Astrocyte (in vitro differentiated cells and primary cell): Measurements from ENCODE around the gene SPHK1. TPM values are rescaled to one million over a fixed set of nuclear protein-coding genes. Genes with fewer than 3 reads are reported as not detected.

Experiments
- DNase-seq: peaks from one replicate; pipeline ENCODE4 v3.0.0-alpha.2; 2010; ENCODE audit warnings: low read depth
- FAIRE-seq: peaks from 2 replicates; lab custom pipeline; 2011; peaks lifted over from hg19 to GRCh38; lab: Jason Lieb, UNC
- H2AFZ ChIP-seq: 2 replicates; pipeline ENCODE4 v1.6.0; 2012; ENCODE audit warnings: low read depth, low read length, inconsistent platforms
- H3K27ac ChIP-seq: 2 replicates; pipeline ENCODE4 v1.5.1; 2011; ENCODE audit warnings: low read depth, low read length, inconsistent platforms
- H3K27me3 ChIP-seq: 2 replicates; pipeline ENCODE4 v1.6.0; 2011; ENCODE audit warnings: low read length, inconsistent platforms; ENCODE audit not compliant: insufficient read depth
- H3K36me3 ChIP-seq: 2 replicates; pipeline ENCODE4 v1.5.1; 2011; ENCODE audit warnings: low read length, inconsistent platforms; ENCODE audit not compliant: insufficient read depth
- H3K4me1 ChIP-seq: 2 replicates; pipeline ENCODE4 v1.5.1; 2011; ENCODE audit warnings: low read length, inconsistent platforms; ENCODE audit not compliant: insufficient read depth
- H3K4me2 ChIP-seq: 2 replicates; pipeline ENCODE4 v1.6.0; 2012; ENCODE audit warnings: low read length, inconsistent platforms
- H3K4me3 ChIP-seq: 2 replicates; pipeline ENCODE4 v1.5.1; 2011; ENCODE audit warnings: low read depth, mild to moderate bottlenecking, low read length, inconsistent platforms; ENCODE audit not compliant: insufficient read depth
- H3K79me2 ChIP-seq: 2 replicates; pipeline ENCODE4 v1.6.0; 2012; ENCODE audit warnings: mild to moderate bottlenecking, low read length, inconsistent platforms; ENCODE audit not compliant: insufficient read depth
- H3K9ac ChIP-seq: 2 replicates; pipeline ENCODE4 v1.6.0; 2012; ENCODE audit warnings: mild to moderate bottlenecking, low read length, inconsistent platforms
- H3K9me3 ChIP-seq: 2 replicates; pipeline ENCODE4 v1.5.1; 2012; ENCODE audit warnings: low read depth, mild to moderate bottlenecking, low read length, inconsistent platforms; ENCODE audit not compliant: insufficient read depth
- H4K20me1 ChIP-seq: 2 replicates; pipeline ENCODE4 v1.6.0; 2012; ENCODE audit warnings: low read length, inconsistent platforms; ENCODE audit not compliant: insufficient read depth
- H3K27ac Mint-ChIP-seq: one replicate; pipeline ENCODE4 v1.8.0; 2021; ENCODE audit warnings: mild to moderate bottlenecking, mixed read lengths; ENCODE audit not compliant: unreplicated experiment
- H3K27me3 Mint-ChIP-seq: one replicate; pipeline ENCODE4 v1.8.0; 2021; ENCODE audit warnings: low read depth, mixed read lengths; ENCODE audit not compliant: unreplicated experiment
- H3K36me3 Mint-ChIP-seq: one replicate; pipeline ENCODE4 v1.8.0; 2021; ENCODE audit warnings: low read depth, mixed read lengths; ENCODE audit not compliant: unreplicated experiment
- H3K4me1 Mint-ChIP-seq: one replicate; pipeline ENCODE4 v1.8.0; 2021; ENCODE audit warnings: low read depth, mixed read lengths; ENCODE audit not compliant: unreplicated experiment
- H3K4me3 Mint-ChIP-seq: one replicate; pipeline ENCODE4 v1.8.0; 2021; ENCODE audit warnings: mild to moderate bottlenecking, moderate library complexity, mixed read lengths; ENCODE audit not compliant: unreplicated experiment
- H3K9me3 Mint-ChIP-seq: one replicate; pipeline ENCODE4 v1.8.0; 2021; ENCODE audit warnings: mild to moderate bottlenecking, mixed read lengths; ENCODE audit not compliant: unreplicated experiment
- EZH2 ChIP-seq: IDR thresholded peaks from 2 replicates; pipeline ENCODE4 v1.6.1; 2012; ENCODE audit warnings: mild to moderate bottlenecking, low read length, inconsistent platforms; ENCODE audit not compliant: insufficient read depth
- total RNA-seq: library from RNA; stranded (reverse); gene quantifications from 2 replicates; pipeline ENCODE4 v1.2.1, GENCODE V29; 2021
- TF ChIP-seq, protein P1 (sequence below): IDR thresholded peaks from 2 replicates; pipeline ENCODE4 v1.5.1; 2011; ENCODE audit warnings: low read depth, mild to moderate bottlenecking, inconsistent platforms, low read length, moderate library complexity; ENCODE audit not compliant: insufficient read depth

SPHK1 gene
- total RNA-seq, 1 donor from 2014 or later, result 34.8 TPM

DNA sequence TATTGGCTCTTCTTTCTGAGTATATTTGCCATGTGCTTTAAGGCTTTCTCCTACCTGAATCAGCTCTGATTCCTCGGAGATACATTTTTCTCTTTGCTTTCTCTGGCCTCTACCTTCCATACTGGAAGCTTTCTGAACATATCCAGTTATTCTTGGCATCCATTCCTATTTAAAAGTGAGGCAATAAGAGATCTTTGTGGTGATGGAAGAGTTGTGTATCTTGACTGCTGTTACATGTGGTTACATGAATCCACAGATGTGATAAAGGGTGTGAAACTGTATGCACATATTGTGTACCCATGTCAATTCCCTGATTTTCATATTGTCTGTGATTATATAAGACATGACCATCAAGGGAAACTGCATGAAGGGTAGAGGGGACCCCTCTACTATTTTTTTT lies 44.1 kb downstream of the SPHK1 start:
- no peak overlapping the region for H2AFZ ChIP-seq
- no peaks in the 10 kb centered on the region for H3K9me3 ChIP-seq
- no peak overlapping the region for H3K27ac ChIP-seq
- no peaks in the 10 kb centered on the region for H3K27me3 Mint-ChIP-seq
- H3K79me2 ChIP-seq, result peaks cover 58% of the 10 kb centered on the region
- H3K4me1 Mint-ChIP-seq, result peaks cover 19% of the 10 kb centered on the region
- H3K4me3 ChIP-seq, result no peak overlapping the region
- H3K36me3 ChIP-seq, result no peaks in the 10 kb centered on the region
- DNase-seq (no peak), FAIRE-seq (no peak)
- TF ChIP-seq, protein P1, sequence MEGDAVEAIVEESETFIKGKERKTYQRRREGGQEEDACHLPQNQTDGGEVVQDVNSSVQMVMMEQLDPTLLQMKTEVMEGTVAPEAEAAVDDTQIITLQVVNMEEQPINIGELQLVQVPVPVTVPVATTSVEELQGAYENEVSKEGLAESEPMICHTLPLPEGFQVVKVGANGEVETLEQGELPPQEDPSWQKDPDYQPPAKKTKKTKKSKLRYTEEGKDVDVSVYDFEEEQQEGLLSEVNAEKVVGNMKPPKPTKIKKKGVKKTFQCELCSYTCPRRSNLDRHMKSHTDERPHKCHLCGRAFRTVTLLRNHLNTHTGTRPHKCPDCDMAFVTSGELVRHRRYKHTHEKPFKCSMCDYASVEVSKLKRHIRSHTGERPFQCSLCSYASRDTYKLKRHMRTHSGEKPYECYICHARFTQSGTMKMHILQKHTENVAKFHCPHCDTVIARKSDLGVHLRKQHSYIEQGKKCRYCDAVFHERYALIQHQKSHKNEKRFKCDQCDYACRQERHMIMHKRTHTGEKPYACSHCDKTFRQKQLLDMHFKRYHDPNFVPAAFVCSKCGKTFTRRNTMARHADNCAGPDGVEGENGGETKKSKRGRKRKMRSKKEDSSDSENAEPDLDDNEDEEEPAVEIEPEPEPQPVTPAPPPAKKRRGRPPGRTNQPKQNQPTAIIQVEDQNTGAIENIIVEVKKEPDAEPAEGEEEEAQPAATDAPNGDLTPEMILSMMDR, result no peak
- TF ChIP-seq EZH2, result no peak
- H3K4me2 ChIP-seq, result no peak overlapping the region
- no peaks in the 10 kb centered on the region for H3K27me3 ChIP-seq
- H3K4me1 ChIP-seq, result no peaks in the 10 kb centered on the region
- H3K4me3 Mint-ChIP-seq, result no peak overlapping the region
- H3K36me3 Mint-ChIP-seq, result no peaks in the 10 kb centered on the region
- H3K27ac Mint-ChIP-seq, result no peak overlapping the region
- peaks cover 75% of the 10 kb centered on the region for H4K20me1 ChIP-seq
- H3K9ac ChIP-seq, result no peak overlapping the region
- H3K9me3 Mint-ChIP-seq, result no peaks in the 10 kb centered on the region

DNA sequence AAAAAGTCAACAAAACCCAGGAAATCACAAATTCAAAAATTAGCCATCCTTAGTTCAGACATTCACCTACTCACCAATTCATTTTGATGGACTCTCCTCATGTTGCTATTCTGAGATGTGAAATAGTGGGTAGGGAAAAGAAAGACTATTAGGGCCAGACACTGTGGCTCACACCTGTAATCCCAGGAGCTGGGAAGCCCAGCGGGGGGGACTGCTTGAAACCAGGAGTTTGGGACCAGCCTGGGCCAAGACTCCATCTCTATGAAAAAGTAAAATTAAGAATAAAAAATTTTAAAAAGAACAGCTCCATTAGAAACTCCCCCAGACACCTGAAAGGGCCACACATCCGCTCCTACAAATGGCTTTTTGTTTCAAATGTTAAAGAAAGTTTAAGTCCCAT lies 47.1 kb downstream of the SPHK1 start:
- no peak for FAIRE-seq
- Mint-ChIP-seq H3K27ac (no peak overlapping the region), H3K9me3 (no peaks in the 10 kb centered on the region), H3K4me1 (peaks cover 19% of the 10 kb centered on the region), H3K27me3 (no peaks in the 10 kb centered on the region), H3K36me3 (no peaks in the 10 kb centered on the region), H3K4me3 (no peak overlapping the region)
- Histone ChIP-seq H3K9me3 (no peaks in the 10 kb centered on the region), H4K20me1 (peaks cover 89% of the 10 kb centered on the region), H3K9ac (no peak overlapping the region), H2AFZ (no peak overlapping the region), H3K79me2 (peaks cover 78% of the 10 kb centered on the region), H3K4me1 (no peaks in the 10 kb centered on the region), H3K27ac (no peak overlapping the region), H3K36me3 (no peaks in the 10 kb centered on the region), H3K4me3 (no peak overlapping the region), H3K4me2 (no peak overlapping the region), H3K27me3 (no peaks in the 10 kb centered on the region)
- no peak for DNase-seq
- TF ChIP-seq EZH2, result no peak
- TF ChIP-seq, protein P1, result no peak

DNA sequence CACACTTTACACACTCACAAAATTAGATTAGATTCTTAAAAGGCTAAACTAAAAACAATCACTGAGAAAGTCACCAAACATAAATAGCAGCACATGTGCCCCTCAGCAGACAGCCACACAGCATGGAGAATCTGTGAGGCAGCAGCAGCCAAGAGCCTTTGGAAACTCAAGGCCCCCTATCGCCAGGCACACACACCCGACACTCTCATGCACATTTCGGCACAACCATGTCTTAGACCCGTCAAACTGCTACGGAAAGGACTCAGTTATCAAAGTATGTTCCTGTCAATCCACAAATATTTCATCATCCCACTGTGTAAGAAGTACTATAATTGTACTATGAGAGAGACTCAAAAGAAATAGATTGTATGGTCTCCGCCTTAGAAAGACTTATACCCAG lies 47.6 kb downstream of the SPHK1 start:
- no peak overlapping the region for H3K4me2 ChIP-seq
- H3K27ac Mint-ChIP-seq, result no peak overlapping the region

More for the DNA sequence above, 47.6 kb downstream of the SPHK1 start:
- H3K27me3 Mint-ChIP-seq, result no peaks in the 10 kb centered on the region
- H3K9ac ChIP-seq, result no peak overlapping the region
- peaks cover 78% of the 10 kb centered on the region for H3K79me2 ChIP-seq
- no peaks in the 10 kb centered on the region for H3K36me3 ChIP-seq
- H3K4me3 Mint-ChIP-seq, result no peak overlapping the region
- TF ChIP-seq, protein P1, result no peak
- H3K36me3 Mint-ChIP-seq, result no peaks in the 10 kb centered on the region
- peaks cover 88% of the 10 kb centered on the region for H4K20me1 ChIP-seq
- FAIRE-seq, result no peak
- DNase-seq, result no peak
- H3K4me3 ChIP-seq, result no peak overlapping the region
- H3K27ac ChIP-seq, result no peak overlapping the region
- H3K9me3 Mint-ChIP-seq, result no peaks in the 10 kb centered on the region
- H2AFZ ChIP-seq, result no peak overlapping the region
- no peaks in the 10 kb centered on the region for H3K9me3 ChIP-seq
- H3K27me3 ChIP-seq, result no peaks in the 10 kb centered on the region
- H3K4me1 ChIP-seq, result no peaks in the 10 kb centered on the region
- peaks cover 14% of the 10 kb centered on the region for H3K4me1 Mint-ChIP-seq
